Retinal pigment epithelial cell (primary cell): ENCODE measurements around the gene ETFB.

ENCODE experiments used
- DNase-seq: peaks from one replicate; pipeline ENCODE4 v3.0.0-alpha.2; 2010; ENCODE audit warnings: low read depth
- H3K4me3 ChIP-seq: 2 replicates; pipeline ENCODE4 v1.5.1; 2011; ENCODE audit warnings: mild to moderate bottlenecking, low read length, control low read depth, moderate library complexity
- TF ChIP-seq, protein P1 (sequence below): conservative IDR thresholded peaks from 2 replicates; pipeline ENCODE4 v1.5.1; 2011; ENCODE audit warnings: low read depth, low read length, control low read depth, inconsistent platforms

Gene ETFB

GRCh38 chr19:51318687-51319648, 47.2 kb downstream of the ETFB start:
- DNase-seq: no peak

GRCh38 chr19:51317968-51318367, 48.2 kb downstream of the ETFB start:
- no peak overlapping the region for H3K4me3 ChIP-seq
- TF ChIP-seq, protein P1, sequence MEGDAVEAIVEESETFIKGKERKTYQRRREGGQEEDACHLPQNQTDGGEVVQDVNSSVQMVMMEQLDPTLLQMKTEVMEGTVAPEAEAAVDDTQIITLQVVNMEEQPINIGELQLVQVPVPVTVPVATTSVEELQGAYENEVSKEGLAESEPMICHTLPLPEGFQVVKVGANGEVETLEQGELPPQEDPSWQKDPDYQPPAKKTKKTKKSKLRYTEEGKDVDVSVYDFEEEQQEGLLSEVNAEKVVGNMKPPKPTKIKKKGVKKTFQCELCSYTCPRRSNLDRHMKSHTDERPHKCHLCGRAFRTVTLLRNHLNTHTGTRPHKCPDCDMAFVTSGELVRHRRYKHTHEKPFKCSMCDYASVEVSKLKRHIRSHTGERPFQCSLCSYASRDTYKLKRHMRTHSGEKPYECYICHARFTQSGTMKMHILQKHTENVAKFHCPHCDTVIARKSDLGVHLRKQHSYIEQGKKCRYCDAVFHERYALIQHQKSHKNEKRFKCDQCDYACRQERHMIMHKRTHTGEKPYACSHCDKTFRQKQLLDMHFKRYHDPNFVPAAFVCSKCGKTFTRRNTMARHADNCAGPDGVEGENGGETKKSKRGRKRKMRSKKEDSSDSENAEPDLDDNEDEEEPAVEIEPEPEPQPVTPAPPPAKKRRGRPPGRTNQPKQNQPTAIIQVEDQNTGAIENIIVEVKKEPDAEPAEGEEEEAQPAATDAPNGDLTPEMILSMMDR: no peak
- no peak for DNase-seq

More at GRCh38 chr19:51318687-51319648, 47.2 kb downstream of the ETFB start:
- TF ChIP-seq, protein P1: no peak
- no peak overlapping the region for H3K4me3 ChIP-seq

- TF ChIP-seq, protein P1: no peak
- DNase-seq: no peak
- H3K4me3 ChIP-seq: no peak overlapping the region
Measured at GRCh38 chr19:51317376-51317775, 48.8 kb downstream of the ETFB start.

- DNase-seq: no peak
- H3K4me3 ChIP-seq: no peak overlapping the region
- TF ChIP-seq, protein P1: no peak
Measured at GRCh38 chr19:51316688-51317087, 49.5 kb downstream of the ETFB start.

- no peak within 1 kb of the TSS for H3K4me3 ChIP-seq
- TF ChIP-seq, protein P1: no peak
- no peak for DNase-seq
Measured at GRCh38 chr19:51311351-51312257, 54.6 kb downstream of the ETFB start, which contains the start of gene IGLON5. TSS of gene IGLON5 (plus strand) at chr19:51311644. CDS start at chr19:51311848, 204 bp downstream.

DNA sequence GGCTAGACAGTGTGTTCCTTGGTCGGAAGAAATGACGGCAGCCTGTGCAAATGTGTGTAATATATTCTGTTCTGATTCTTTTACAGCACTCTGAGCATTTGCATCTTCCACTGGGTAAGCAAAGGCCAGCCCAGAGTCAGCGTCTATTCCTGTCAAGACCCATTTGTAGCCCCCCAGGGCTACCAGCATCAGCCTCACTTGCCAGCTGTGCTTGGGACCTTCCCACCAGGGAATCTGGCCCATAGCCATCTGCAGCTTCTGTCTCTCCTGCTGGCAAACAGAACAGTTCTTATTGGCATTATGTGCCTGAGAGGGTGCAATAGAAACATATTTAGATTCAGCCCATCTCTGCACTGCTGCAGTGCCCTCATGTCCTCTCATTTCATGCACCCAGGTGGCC, 60.7 kb downstream of the ETFB start:
- no peak overlapping the region for H3K4me3 ChIP-seq
- TF ChIP-seq, protein P1: no peak
- no peak for DNase-seq
